Nephron progenitor cell (in vitro differentiated cells): ENCODE results near the gene CCDC85B.

ENCODE experiments used
- DNase-seq: peaks from one replicate; pipeline ENCODE4 v3.0.0; 2021
- H3K27ac Mint-ChIP-seq: 2 replicates; pipeline ENCODE4 v1.8.0; 2021; ENCODE audit warnings: mild to moderate bottlenecking, moderate library complexity, mixed read lengths
- H3K27me3 Mint-ChIP-seq: 2 replicates; pipeline ENCODE4 v1.8.0; 2021; ENCODE audit warnings: mild to moderate bottlenecking, low read depth, mixed read lengths; ENCODE audit not compliant: poor library complexity
- H3K36me3 Mint-ChIP-seq: 2 replicates; pipeline ENCODE4 v1.8.0; 2021; ENCODE audit warnings: low read depth, mixed read lengths
- H3K4me1 Mint-ChIP-seq: 2 replicates; pipeline ENCODE4 v1.8.0; 2021; ENCODE audit warnings: mixed read lengths
- H3K4me3 Mint-ChIP-seq: 2 replicates; pipeline ENCODE4 v1.8.0; 2021; ENCODE audit warnings: mild to moderate bottlenecking, moderate library complexity, mixed read lengths
- H3K9me3 Mint-ChIP-seq: 2 replicates; pipeline ENCODE4 v1.8.0; 2021; ENCODE audit warnings: mild to moderate bottlenecking, moderate library complexity, mixed read lengths
- CTCF ChIP-seq: fragments of 200-600 bp; sonication (generic); IDR thresholded peaks from 2 replicates; pipeline ENCODE4 v1.5.0; 2021; ENCODE audit warnings: antibody characterized with exemption

The CCDC85B gene

GRCh38 chr11:65894034-65894591 lies 3.6 kb downstream of the CCDC85B start:
- no peak overlapping the region for H3K27ac Mint-ChIP-seq
- peaks cover 4% of the 10 kb centered on the region for H3K9me3 Mint-ChIP-seq
- TF ChIP-seq CTCF, result no peak
- peaks cover 41% of the 10 kb centered on the region for H3K4me1 Mint-ChIP-seq
- peaks cover 59% of the 10 kb centered on the region for H3K27me3 Mint-ChIP-seq
- no peaks in the 10 kb centered on the region for H3K36me3 Mint-ChIP-seq
- no peak overlapping the region for H3K4me3 Mint-ChIP-seq
- DNase-seq, result no peak

DNA sequence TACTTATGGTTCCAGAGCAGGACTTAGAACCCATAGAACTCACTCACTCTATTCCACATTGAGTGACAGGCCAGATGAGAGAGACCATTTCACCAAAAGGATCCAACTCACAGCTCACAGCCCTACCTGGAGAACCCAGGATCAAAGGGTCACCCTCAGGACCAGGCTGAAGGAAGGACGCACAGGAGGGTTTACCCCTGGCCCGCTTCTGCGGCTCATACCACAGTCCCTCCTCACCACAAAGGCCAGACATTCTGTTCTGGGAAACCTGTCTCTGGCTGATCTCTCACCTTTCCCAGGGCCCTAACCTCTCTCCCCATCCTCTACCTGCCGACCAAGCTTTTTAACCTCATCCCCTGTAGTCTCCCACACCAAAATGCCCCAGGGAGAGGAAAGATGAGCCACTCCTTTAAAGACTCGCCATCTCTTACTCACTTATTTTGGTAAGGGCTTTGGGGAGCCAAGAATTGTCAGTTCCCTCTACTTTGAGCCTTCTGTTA lies 5.1 kb downstream of the CCDC85B start:
- H3K4me1 Mint-ChIP-seq, result peaks cover 28% of the 10 kb centered on the region
- peaks cover 59% of the 10 kb centered on the region for H3K27me3 Mint-ChIP-seq
- TF ChIP-seq CTCF, result no peak
- no peak for DNase-seq
- H3K27ac Mint-ChIP-seq, result no peak overlapping the region
- peaks cover 4% of the 10 kb centered on the region for H3K9me3 Mint-ChIP-seq
- H3K4me3 Mint-ChIP-seq, result no peak overlapping the region
- no peaks in the 10 kb centered on the region for H3K36me3 Mint-ChIP-seq

DNA sequence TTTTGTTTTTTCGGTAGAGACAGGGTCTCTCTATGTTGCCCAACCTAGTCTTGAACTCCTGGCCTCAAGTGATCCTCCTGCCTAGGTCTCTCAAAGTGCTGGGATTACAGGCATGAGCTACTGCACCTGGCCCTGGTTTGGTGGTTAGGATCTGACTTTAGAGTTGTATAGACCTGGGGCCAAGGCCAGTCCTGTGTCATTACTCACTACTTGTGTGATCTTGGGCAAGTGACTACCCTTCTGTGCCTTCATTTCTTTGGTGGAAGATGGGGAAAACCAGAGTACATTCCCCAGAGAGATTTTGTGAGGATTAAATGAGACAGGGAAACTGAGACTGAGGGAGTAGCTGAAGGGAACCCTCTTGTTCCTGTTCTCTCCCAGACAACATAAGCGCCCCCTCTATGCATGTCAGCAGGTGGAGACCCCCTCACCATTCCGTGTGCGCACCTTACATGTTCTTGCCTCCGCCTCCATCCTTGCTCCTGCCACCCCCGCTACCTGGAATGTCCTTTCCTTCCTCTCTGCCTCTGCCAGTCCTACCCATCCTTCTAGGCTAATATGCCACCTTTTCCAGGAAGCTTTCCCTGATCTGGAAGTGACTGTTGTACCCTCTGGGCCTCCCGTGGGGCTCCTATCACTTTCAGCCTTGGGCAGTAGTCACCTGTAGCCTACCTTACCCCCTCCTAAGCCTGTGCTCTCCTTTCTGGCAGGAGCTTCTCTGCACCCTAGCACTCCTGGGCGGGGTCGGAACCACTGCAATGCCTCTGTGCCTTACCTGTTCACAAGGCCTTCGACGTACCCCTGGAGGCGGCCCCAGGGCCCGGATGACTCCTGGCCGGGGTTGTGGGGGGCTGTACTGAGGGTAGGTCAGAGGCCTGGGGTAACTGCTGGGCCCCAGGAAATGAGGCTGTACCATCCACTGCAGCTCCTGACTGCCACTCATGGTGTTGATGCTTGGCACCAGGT lies 5.8 kb downstream of the CCDC85B start:
- Mint-ChIP-seq H3K27me3 (peaks cover 67% of the 10 kb centered on the region), H3K9me3 (peaks cover 4% of the 10 kb centered on the region), H3K36me3 (no peaks in the 10 kb centered on the region), H3K4me3 (no peak overlapping the region), H3K4me1 (peaks cover 28% of the 10 kb centered on the region), H3K27ac (no peak overlapping the region)
- no peak for TF ChIP-seq CTCF
- no peak for DNase-seq

DNA sequence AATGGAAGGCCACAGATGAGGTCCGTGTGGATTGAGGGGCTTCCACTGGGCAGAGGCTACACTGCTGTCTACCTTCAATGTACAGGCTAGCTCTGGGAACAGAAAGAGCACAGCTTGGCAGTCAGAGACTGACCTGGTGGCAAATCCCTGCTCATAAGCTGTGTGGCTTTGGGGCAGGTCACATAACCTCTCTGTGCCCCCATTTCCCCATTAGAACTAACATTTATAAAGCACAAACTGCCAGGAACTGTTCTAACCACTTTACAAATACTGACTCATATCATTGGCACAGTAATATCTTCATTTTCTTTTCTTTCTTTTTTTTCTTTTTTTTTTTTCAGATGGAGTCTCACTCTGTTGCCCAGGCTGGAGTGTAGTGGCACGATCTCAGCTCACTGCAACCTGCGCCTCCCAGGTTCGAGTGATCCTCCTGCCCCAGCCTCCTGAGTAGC lies 6.6 kb downstream of the CCDC85B start:
- H3K9me3 Mint-ChIP-seq, result peaks cover 4% of the 10 kb centered on the region
- H3K36me3 Mint-ChIP-seq, result no peaks in the 10 kb centered on the region
- no peak for DNase-seq
- peaks cover 28% of the 10 kb centered on the region for H3K4me1 Mint-ChIP-seq
- H3K4me3 Mint-ChIP-seq, result no peak overlapping the region
- H3K27ac Mint-ChIP-seq, result no peak overlapping the region
- no peak for TF ChIP-seq CTCF
- H3K27me3 Mint-ChIP-seq, result peaks cover 74% of the 10 kb centered on the region

DNA sequence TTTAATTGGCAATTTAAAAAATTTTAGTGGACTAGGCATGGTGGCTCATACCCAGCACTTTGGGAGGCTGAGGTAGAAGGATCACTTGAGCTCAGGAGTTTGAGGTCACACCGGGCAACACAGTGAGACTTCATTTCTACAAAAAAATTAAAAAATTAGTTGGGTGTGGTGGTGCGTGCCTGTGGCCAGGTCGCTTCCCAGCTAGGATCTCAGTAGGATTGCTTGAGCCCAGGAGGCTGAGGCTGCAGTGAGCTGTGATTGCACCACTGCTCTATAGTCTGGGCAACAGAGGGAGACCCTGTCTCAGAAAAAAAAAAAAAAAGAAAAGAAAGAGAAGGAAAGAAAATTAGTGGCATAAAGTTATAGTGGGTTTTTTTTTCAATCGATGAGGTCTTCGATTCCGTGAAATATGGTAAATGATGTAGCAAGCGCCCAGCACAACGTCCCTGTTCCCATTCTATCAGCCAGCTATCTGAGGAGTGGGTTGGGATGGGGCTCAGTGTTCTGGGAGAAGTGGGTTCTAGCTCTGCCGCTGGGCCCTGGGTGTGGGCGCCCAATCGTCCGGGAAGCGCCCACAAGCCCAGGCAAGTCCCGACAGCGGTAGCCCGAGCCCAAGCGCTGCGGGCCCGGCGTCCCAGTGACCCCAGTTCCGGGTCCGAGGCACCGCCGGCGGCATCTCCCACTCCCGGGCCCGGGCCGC lies 8.3 kb downstream of the CCDC85B start:
- H3K4me1 Mint-ChIP-seq, result peaks cover 26% of the 10 kb centered on the region
- H3K36me3 Mint-ChIP-seq, result no peaks in the 10 kb centered on the region
- peaks cover 4% of the 10 kb centered on the region for H3K9me3 Mint-ChIP-seq
- H3K27me3 Mint-ChIP-seq, result peaks cover 87% of the 10 kb centered on the region
- no peak for TF ChIP-seq CTCF
- H3K27ac Mint-ChIP-seq, result no peak overlapping the region
- DNase-seq, result no peak
- H3K4me3 Mint-ChIP-seq, result peak overlapping the region; percentile 81
